HCT116 (cell line): Measurements from ENCODE around the gene CSTPP1.

Experiments
- CEBPB ChIP-seq: IDR thresholded peaks from 2 replicates; pipeline ENCODE4 v1.6.1; 2012; ENCODE audit warnings: low read depth
- EZH2 ChIP-seq: fragments of 200-600 bp; sonication (generic); IDR thresholded peaks from 2 replicates; pipeline ENCODE4 v1.6.1; 2017; ENCODE audit warnings: antibody characterized with exemption, mixed run types
- EZH2phosphoT487 ChIP-seq: fragments of 200-600 bp; IDR thresholded peaks from 2 replicates; pipeline ENCODE4 v1.6.1; 2018; ENCODE audit warnings: antibody characterized with exemption, borderline replicate concordance
- FOSL1 ChIP-seq: IDR thresholded peaks from 2 replicates; pipeline ENCODE4 v1.6.1; 2012; ENCODE audit warnings: low read depth
- JUND ChIP-seq: IDR thresholded peaks from 2 replicates; pipeline ENCODE4 v1.6.1; 2012
- POLR2A ChIP-seq: IDR thresholded peaks from 2 replicates; pipeline ENCODE4 v1.7.0; 2011; ENCODE audit warnings: borderline replicate concordance; ENCODE audit not compliant: insufficient read depth, insufficient read length; ENCODE audit errors: extremely low read depth
- POLR2AphosphoS5 ChIP-seq: IDR thresholded peaks from 2 replicates; pipeline ENCODE4 v1.6.1; 2011; ENCODE audit warnings: mild to moderate bottlenecking, low read depth, low read length, moderate library complexity
- SP1 ChIP-seq: IDR thresholded peaks from 2 replicates; pipeline ENCODE4 v1.6.1; 2012; ENCODE audit warnings: low read depth
- YY1 ChIP-seq: IDR thresholded peaks from 2 replicates; pipeline ENCODE4 v1.6.1; 2011; ENCODE audit warnings: low read length, low read depth, moderate library complexity, mild to moderate bottlenecking; ENCODE audit not compliant: insufficient replicate concordance; ENCODE audit errors: extremely low read depth
- TF ChIP-seq, protein P1 (sequence below), 3 experiments: fragments of 200-600 bp in 1 of 3; sonication (generic) in 1 of 3; IDR thresholded peaks in 2 of 3; conservative IDR thresholded peaks in 1 of 3; 2 replicates each; pipeline ENCODE4 v1.5.1; 2012 to 2017; ENCODE audit warnings: low read depth in 2 of 3, low read length in 2 of 3, antibody characterized with exemption in 1 of 3, borderline replicate concordance in 1 of 3, control low read depth in 1 of 3, mild to moderate bottlenecking in 1 of 3, mixed read lengths in 1 of 3, mixed run types in 1 of 3, moderate library complexity in 1 of 3; ENCODE audit not compliant: insufficient read depth in 1 of 3

DNA sequence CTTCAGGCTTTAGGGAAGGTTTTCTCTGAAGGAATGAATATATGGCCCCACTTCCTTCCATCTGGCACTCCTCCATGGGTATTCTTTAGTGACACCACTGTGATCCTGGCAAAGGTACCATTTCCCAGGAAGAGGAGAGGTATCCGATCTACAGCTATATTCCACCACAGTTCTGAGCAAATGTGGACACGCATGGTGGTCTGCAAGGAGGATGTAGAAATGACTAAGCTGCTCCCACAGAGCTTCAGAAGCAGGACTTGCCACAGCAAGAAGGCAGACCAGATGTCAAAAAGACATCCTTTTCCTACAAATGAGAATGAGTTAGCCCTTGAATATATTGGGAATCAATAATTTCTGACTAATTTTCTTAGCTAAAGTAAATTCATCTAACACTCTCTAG, 194.6 kb downstream of the CSTPP1 start:
- TF ChIP-seq, protein P1, sequence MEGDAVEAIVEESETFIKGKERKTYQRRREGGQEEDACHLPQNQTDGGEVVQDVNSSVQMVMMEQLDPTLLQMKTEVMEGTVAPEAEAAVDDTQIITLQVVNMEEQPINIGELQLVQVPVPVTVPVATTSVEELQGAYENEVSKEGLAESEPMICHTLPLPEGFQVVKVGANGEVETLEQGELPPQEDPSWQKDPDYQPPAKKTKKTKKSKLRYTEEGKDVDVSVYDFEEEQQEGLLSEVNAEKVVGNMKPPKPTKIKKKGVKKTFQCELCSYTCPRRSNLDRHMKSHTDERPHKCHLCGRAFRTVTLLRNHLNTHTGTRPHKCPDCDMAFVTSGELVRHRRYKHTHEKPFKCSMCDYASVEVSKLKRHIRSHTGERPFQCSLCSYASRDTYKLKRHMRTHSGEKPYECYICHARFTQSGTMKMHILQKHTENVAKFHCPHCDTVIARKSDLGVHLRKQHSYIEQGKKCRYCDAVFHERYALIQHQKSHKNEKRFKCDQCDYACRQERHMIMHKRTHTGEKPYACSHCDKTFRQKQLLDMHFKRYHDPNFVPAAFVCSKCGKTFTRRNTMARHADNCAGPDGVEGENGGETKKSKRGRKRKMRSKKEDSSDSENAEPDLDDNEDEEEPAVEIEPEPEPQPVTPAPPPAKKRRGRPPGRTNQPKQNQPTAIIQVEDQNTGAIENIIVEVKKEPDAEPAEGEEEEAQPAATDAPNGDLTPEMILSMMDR (IDR thresholded peaks at IDR 0.05 in 2 of 3, conservative IDR thresholded peaks at IDR 0.05 in 1 of 3; ENCODE audit: borderline replicate concordance in 1 of 3, insufficient read depth in 1 of 3, low read depth in 2 of 3, low read length in 2 of 3): no peak
- TF ChIP-seq JUND: no peak
- no peak for TF ChIP-seq YY1
- no peak for TF ChIP-seq EZH2phosphoT487
- no peak for TF ChIP-seq POLR2AphosphoS5
- TF ChIP-seq FOSL1: no peak
- no peak for TF ChIP-seq POLR2A
- no peak for TF ChIP-seq CEBPB
- TF ChIP-seq SP1: no peak
- TF ChIP-seq EZH2: no peak
